ENCODE data around the gene ULK4.
"Not testable (repeated sequence)": the region's sequence is repeated elsewhere in the genome, so short reads cannot be mapped to it uniquely, and the experiment has no call there.

Gene ULK4

DNA sequence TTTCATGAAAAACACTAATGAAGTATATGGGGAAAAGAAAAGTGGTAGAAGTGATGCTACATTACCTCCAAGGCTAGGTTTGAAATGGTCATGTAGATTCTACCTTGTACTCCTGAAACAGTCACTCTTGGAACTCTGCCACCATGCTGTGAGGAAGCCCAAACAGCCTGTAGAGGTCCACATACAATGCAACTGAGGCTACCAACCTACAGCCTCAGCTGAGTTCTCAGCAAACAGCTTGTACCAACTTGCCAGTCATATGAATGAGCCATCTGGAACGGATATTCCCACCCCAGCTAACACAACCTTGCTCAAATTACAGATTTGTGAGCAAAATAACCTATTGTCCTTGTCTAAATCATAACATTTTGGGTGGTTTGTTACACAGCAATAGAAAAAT lies 193.5 kb downstream of the ULK4 start:
- DNase-seq (ENCODE audit: low read depth in 2 of 2): no peak

DNA sequence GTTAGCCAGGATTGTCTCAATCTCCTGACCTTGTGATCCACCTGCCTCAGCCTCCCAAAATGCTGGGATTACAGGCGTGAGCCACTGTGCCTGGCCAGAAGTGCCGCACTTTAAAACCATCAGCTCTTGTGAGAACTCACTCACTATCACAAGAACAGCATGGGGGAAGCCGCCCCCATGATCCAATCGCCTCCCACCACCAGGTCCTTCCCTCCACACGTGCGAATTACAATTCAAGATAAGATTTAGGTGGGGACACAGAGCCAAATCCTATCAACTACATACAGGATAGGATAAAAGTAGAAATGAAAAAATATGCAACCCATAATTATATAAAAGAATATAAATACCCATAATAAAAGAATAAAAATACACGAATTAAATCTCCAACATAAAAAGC lies 199.0 kb downstream of the ULK4 start:
- not testable (repeated sequence) for DNase-seq (ENCODE audit: low read depth in 2 of 2)

DNA sequence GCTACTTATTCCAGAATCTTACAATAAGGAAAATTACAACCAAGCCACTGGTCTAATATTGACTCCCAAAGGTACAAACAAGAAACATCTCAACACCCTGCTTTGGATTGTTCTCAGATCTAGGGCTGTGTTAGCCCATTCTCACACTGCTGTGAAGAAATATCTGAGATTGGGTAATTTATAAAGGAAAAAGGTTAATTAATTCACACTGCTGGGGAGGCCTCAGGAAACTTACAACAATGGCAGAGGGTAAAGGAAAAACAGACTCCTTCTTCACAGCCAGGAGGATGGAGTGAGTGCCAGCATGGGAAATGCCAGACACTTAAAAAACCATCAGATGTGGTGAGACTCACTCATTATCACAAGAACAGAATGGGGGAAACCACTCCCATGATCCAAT lies 208.3 kb downstream of the ULK4 start:
- no peak for DNase-seq (ENCODE audit: low read depth in 2 of 2)

DNA sequence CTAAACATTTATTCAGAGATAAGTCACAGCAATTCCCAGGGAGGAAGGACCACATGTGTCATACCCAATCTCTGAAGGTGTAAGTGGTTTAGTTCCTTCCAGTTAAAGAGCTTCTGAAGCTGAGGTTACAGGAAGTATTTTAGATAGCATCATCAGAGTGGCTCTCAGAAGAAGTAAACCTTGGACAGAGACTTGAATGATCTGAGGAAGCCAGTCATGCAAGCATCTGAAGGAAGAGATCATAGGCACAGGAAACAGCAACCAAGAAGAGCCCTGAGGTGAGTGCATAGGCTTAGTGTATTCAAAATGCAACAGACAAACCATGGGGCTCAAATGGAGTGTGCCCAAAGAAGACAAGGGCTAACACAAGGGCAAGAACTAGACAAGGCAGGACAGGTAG lies 210.3 kb downstream of the ULK4 start:
- no peak for DNase-seq (ENCODE audit: low read depth in 2 of 2)

DNA sequence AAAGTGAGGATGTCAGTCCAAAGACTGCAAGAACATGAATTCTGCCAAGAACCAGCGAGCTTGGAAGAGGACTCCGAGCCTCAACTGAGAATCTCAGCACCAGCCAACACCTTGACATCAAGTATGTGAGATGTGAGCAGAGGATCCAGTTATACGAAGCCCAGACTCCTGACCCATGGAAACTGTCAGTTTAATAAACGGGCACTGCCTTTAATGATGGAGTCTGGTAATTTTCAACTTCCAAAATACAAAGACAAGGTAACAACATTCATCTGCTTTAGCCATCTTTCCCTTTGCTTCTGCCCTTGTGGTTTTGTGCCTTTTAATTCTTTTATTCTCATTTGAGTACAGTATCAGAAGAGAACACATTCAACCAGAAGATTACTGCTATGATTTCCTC lies 211.9 kb downstream of the ULK4 start:
- DNase-seq (ENCODE audit: low read depth in 2 of 2): no peak

DNA sequence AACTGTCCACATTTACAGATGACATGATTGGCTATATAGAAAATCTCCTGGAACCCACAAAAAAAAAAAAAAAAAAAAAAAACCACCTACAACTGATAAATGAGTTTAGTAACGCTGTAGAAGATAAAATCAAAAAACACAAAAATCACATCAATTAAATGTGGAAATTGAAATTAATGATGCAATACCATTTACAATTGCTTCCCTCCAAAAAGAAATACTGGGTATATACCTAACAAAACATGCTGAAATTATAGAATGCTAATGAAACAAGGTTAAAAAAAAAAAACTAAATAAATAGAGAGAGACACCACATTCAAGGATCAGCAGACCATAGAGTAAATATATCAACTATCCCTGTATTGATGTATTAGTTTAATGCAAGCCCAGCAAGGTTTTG lies 215.7 kb downstream of the ULK4 start:
- no peak for DNase-seq (ENCODE audit: low read depth in 2 of 2)

DNA sequence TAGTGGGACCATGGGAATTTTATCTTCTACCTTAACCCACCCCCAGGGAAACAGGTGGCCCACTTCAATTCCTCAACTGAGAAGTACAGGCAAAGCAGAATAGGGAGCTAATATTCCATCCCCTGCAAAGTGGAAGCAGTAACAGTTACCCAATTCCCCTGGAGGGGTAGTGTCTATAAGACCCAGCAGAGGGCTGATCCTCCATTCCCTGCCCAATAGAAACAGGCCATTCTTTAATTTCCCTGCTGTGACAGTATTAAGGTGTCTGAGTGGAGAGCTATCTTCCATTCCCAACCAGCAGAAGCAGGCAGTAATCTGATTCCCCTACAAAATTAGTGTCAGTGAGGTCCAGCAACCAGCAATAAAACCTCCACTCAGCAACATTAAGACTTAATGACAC lies 219.8 kb downstream of the ULK4 start:
- no peak for DNase-seq (ENCODE audit: low read depth in 2 of 2)

DNA sequence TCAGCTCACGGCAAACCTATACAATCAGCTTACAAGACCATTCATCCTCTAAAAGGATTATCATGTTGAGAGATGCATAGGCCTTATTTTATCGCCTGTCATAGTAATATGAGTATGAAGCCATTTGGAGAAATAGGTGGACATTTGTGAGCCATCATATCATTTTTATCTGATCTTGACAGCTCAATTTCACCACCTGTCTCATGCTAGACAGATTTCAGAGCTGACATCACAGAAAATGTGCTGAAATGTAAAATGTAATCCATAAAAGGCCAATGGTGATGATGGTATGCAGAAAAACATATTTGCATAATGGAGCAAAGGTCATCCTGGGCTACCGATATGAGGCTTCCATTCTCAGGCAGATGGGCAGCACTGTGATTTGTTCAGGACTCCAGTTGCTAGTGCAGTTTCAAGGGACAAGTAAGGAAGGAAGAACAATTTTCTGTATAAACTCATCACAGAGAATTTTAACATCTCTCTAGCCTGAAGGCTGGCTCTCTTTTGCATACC lies 221.5 kb downstream of the ULK4 start:
- no peak for DNase-seq (ENCODE audit: low read depth in 2 of 2)

DNA sequence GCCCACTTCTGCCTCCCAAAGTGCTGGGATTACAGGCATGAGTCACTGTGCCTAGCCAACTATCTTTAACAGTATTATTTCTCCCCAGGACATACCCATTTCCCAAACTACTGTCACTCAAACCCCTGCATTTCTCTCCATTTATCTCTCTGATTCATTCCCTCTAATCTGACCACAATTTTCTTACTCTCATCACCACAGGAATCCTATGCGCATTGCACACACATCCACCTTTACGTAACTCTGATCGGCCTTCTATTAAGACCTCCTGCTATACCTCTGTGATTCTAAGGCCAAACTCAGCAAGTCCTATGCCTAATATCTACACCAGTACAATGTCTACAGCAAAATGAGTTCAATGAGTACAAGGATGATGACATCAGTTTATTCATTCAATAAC lies 235.0 kb downstream of the ULK4 start:
- no peak for DNase-seq (ENCODE audit: low read depth in 2 of 2)

DNA sequence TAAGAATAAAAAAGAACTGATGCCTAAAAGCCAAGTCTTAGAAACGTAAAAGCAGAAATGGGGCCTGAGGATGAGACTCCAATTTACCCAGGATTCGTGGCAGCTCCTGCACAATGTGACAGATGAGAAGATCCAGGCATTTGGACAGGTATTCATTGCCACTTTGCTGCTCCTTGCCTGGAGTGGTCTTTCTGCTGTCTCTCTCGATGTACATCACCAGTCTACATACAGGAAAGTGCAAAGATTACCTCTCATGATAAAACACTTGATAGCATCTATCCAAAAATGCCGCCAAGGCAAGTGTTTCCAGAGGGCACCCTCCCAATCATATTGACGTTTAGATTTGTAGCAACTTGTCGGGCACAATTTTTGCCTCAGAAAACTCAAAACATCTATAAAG lies 244.3 kb downstream of the ULK4 start:
- no peak for DNase-seq (ENCODE audit: low read depth in 2 of 2)

DNA sequence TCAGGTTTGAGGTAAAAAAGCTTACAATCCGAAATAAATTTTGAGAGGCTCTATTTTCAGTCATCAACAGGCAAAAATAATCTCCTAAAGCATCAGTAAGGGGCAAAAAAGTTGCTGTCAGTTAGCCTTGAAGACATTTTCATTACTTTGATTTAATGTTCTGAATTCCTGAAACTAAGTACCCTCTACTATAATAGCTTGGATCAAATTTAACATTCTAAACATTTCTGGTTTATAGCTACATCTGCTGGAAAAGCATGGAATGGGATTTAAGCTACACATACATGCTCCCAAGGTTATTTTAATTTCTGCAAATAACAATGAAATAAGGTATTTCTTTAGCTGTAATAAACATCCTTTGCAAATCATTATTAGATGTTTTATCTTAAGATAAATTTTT lies 245.4 kb downstream of the ULK4 start:
- peak in 1 of 2 experiments; percentile 28 for DNase-seq (ENCODE audit: low read depth in 2 of 2)

DNA sequence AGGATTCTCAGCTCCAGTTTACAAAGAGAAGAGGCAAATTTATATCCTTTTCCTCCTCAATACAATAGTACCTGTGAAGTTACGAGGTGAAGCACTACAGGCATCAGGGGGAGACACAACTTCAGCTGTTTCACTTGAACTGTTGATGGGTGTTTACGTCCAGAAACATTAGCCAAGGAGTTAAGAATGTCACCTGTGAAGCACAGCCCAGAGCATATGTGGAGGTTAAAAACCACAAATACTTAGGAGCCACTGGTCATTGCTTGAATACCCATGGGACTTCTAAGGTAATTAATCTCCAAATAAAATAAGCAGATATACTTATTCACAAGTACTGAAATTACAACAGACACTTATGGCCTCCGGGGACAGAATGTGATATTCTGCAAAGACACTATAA lies 246.5 kb downstream of the ULK4 start:
- no peak for DNase-seq (ENCODE audit: low read depth in 2 of 2)

DNA sequence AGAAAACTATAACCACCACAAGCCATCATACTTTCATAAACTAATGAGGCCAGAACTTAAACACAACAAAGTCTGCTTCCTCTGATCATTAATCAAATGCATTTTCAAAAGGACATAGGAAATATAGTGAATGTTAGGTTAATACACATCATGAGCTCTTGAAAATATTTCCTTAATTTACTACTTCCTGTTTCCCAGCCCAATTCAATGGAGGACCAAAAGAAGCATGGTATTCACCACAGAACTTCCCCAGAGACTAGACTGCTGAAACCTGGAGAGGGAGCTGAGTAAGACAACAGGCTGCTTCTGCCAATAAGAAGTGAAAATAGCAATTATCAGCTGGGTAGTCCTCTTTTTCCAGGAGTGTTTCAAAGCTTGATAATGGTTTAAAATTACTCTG lies 250.3 kb downstream of the ULK4 start:
- DNase-seq (ENCODE audit: low read depth in 2 of 2): peak; percentile 65 to 68

DNA sequence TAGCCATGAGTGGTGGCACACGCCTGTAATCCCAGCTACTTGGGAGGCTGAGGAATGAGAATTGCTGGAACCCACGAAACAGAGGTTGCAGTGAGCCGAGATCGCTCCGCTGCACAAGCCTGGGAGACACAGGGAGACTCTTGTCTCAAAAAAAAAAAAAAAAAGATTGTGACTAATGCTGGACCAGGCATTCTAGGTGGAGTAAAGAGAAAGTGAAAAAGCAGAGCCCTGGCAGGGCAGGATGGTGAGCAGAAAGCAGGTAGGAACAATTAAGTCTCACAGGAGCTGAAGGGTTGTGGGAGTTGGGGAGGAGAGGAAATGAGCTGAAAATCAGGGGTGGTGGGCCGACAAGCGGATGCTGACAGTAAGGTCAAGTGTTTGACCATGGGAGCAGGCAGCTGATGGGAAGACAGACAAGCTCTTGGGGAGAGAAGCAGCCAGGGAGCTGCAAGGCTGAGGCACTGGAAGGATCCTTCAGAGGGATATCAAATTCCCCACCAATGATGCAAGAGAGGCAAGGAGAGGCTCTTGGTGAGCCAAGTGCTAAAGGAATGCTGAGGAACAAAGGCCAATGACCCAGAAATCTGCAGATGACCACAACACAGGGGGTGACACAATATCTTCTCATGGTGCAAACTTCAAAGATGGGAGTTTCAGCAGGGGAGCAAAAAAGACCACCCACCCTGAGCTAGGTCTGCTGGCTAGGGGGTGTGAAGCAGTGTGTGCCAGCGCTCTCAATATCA lies 251.1 kb downstream of the ULK4 start:
- peak; percentile 57 to 65 for DNase-seq (ENCODE audit: low read depth in 2 of 2)

DNA sequence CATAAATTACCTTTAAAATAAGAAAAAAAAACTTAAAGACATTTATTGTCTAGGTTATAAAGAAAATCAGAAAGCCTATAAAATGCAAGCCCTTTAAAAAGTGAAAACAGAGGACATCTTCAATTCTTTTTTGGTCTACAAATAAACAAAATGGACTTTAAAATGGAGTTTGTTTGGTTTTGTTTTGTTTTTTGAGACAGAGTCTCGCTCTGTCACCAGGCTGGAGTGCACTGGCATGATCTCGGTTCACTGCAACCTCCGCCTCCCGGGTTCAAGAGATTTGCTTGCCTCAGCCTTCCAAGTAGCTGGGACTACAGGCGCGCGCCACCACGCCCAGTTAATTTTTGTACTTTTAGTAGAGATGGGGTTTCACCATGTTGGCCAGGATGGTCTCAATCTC lies 252.7 kb downstream of the ULK4 start:
- not testable (repeated sequence) for DNase-seq (ENCODE audit: low read depth in 2 of 2)

DNA sequence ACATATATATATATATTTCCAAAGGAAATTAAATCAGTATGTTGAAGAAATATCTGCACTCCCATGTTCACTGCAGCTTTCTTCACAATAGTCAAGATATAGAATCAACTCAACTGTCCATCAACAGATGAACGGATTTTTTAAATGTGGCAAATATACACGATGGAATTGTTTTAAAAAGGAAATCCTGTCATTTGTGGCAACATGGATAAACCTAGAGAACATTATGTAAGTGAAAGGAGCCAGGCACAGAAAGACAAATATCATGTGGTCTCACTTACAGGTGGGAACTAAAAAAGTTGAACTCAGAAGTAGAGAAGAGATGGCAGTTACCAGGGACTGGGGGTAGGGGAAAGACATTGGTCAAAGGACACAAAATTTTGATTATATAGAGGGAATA lies 253.7 kb downstream of the ULK4 start:
- DNase-seq (ENCODE audit: low read depth in 2 of 2): no peak

DNA sequence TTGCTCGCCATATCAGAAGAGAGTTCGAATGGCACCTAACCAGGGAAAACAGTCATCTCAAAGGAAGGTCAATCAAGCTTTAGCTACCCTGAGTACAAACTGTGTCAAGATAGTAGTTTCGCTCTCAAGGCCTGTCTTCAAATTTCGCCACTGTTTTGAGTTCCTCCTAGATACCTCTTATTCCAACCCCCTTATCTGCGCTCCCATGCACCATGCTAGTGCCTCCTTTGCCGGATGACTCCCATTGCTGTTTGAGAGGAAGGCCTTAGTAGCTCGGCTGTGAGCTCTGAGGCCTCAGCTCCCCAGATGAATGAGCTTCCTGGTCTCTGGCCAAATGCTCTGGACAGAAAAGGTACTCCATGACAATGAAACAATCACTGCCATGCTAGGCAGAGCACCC lies 256.0 kb downstream of the ULK4 start:
- no peak for DNase-seq (ENCODE audit: low read depth in 2 of 2)

DNA sequence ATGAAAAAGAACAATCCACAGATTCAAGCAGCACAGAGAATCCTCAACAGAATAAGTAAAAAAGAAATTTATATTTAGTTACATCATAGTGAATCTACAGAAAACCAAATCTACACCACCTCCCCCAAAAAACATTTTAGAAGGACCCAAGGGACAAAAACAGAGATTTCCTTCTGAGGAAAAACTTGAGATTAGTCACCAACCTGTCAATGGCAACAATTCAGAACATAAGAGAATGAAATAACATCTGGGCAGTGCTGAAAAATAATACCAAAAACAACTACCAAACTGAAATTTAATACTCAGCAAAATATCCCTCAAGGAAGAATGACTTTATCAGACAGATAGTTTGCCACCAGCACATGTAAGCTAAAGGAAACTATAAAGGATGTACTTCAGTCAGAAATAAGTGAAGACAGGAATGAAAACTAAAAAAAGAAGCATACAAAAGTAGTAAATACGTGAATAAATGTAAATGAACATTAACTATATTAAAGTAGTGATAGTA lies 260.7 kb downstream of the ULK4 start:
- no peak for DNase-seq (ENCODE audit: low read depth in 2 of 2)

DNA sequence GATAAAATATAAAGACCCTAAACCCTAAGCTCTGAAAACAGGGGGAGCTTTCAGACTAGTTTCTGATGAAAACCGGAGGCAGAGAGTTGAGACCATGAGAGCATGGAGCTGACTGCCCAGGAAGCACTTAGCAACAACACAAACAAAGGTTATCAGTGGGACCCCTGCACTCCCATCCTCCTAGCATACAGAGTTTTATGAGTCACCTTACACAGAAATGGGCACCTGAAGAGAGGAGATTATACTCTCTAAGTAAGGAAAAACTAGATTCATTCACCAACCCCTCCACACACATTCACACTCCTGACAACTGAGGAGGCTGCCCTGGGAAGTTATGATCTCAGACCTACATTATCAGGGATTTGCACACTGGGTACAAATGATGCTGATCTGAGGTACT lies 261.7 kb downstream of the ULK4 start:
- DNase-seq (ENCODE audit: low read depth in 2 of 2): no peak

DNA sequence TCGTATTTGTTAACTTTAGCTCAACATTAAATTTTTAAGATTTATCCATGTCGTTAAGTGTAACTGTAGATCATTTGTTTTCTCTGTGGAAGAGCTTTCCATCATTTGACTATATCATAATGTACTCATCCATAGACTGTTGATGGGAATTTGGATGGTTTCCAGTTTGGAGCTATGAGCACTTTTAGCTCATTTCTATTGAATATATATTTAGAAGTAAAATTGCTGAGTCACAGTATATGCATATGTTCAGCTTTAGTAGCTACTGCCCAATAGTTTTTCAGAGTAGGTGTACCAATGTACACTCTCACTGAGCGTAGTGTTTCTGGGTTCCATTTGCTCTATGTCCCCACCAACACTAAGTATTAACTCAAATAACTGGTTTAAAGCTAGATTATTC lies 263.0 kb downstream of the ULK4 start:
- DNase-seq (ENCODE audit: low read depth in 2 of 2): no peak

DNA sequence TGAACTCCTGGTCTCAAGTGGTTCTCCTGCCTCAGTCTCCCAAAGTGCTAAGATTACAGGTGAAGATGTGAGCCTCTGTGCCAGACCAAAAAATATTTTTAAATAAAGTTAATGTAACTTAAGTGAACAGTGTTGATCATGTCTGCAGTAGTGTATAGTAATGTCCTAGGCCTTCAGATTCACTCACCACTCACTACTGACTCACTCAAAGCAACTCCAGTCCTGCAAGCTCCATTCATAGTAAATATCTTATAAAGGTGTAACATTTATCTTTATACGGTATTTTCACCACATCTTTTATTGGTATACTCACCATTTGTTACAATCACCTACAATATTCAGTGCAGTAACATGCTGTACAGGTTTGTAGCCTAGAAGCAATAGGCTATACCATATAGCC lies 264.2 kb downstream of the ULK4 start:
- DNase-seq (ENCODE audit: low read depth in 2 of 2): no peak

DNA sequence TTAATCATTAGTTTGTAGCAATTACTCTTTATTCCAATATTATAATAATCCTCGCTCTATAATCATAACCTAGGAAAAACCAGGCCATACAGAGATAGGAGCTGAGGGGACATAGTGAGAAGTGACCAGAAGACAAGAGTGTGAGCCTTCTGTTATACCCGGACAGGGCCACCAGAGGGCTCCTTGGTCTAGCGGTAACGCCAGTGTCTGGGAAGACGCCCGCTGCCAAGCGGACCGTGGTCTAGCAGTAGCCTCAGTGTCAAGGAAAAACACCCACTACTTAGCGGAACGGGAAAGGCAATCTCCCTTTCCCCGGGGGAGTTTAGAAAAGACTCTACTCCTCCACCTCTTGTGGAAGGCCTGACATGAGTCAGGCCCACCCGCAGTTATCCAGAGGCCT lies 266.1 kb downstream of the ULK4 start:
- not testable (repeated sequence) for DNase-seq (ENCODE audit: low read depth in 2 of 2)

DNA sequence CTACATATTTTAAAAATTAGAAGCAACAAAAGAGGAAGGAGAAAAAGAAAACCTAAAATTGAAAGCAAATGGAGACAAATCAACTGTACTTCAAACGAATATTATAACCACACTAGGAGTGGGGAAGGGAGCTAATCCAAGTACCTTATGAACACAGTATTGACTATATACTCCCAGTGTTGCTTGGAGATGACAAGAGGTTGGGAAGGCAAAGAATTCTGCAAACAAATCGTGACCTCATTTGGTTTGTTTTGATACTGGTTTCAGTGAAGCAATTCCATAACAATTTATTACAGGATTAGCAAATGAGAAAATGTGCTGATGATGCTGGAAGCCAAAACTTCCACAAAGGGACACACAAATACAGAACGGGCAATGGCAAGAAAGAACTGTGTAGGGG lies 268.1 kb downstream of the ULK4 start:
- DNase-seq (ENCODE audit: low read depth in 2 of 2): no peak

All from fibroblast of skin of left quadriceps (primary cell).